Endothelial cell of umbilical vein (primary cell): ENCODE data around the gene PARP6. TPM values are rescaled to one million over a fixed set of nuclear protein-coding genes. Genes with fewer than 3 reads are reported as not detected.

Experiments used
- BruUV-seq: library from RNA; stranded (reverse); fragments of 400-500 nt; replicated peaks from 2 replicates; lab custom pipeline; 2021; lab: Mats Ljungman, UMichigan
- CTCF ChIA-PET: fragments of 300-600, 350-600 bp; sonication (Branson Sonifier 250); formaldehyde crosslinking; loops from one replicate; lab custom pipeline; 2021; ENCODE audit warnings: antibody characterized with exemption, inconsistent platforms; lab: Charles Lee
- POLR2A ChIA-PET: fragments of 300-600, 350-600 bp; sonication (Branson Sonifier 250); formaldehyde crosslinking; loops from one replicate; lab custom pipeline; 2021; ENCODE audit warnings: antibody characterized with exemption, inconsistent platforms; lab: Charles Lee
- DNase-seq: peaks from one replicate; pipeline ENCODE4 v3.0.0-alpha.2; 2011; ENCODE audit warnings: low read depth, low spot score
- FAIRE-seq: peaks from 2 replicates; lab custom pipeline; 2011; peaks lifted over from hg19 to GRCh38; lab: Jason Lieb, UNC
- H2AFZ ChIP-seq: 2 replicates; pipeline ENCODE4 v1.6.0; 2012; ENCODE audit warnings: low read depth, low read length, control low read depth, inconsistent platforms
- H3K27ac ChIP-seq: 2 replicates; pipeline ENCODE4 v1.5.1; 2011; ENCODE audit warnings: low read depth, mild to moderate bottlenecking, control low read depth, low read length, moderate library complexity; ENCODE audit not compliant: insufficient read depth
- H3K27me3 ChIP-seq, 2 experiments: 2 replicates each; pipeline versions ENCODE4 v1.6.0 to v1.6.1; 2011; ENCODE audit warnings: low read length in 2 of 2, mixed read lengths in 1 of 2; ENCODE audit not compliant: control insufficient read depth in 2 of 2, insufficient read depth in 2 of 2
- H3K36me3 ChIP-seq, 2 experiments: 2 replicates in 1 of 2; 3 replicates in 1 of 2; pipeline ENCODE4 v1.5.1; 2011; ENCODE audit warnings: low read length in 2 of 2, mild to moderate bottlenecking in 1 of 2, moderate library complexity in 1 of 2; ENCODE audit not compliant: control insufficient read depth in 2 of 2, insufficient read depth in 2 of 2; ENCODE audit errors: extremely low read depth in 1 of 2
- H3K4me1 ChIP-seq: 3 replicates; pipeline ENCODE4 v1.5.1; 2011; ENCODE audit warnings: mild to moderate bottlenecking, low read length; ENCODE audit not compliant: control insufficient read depth, insufficient read depth; ENCODE audit errors: extremely low read depth
- H3K4me2 ChIP-seq: 2 replicates; pipeline ENCODE4 v1.6.1; 2011; ENCODE audit warnings: low read length, control low read depth, mixed read lengths; ENCODE audit not compliant: insufficient read depth
- H3K4me3 ChIP-seq, 3 experiments: fragments of 200-600 bp in 1 of 3; sonication (generic), shearing (Covaris generic) in 1 of 3; replicated peaks in 1 of 3; 2 replicates each; pipeline ENCODE4 v1.5.1; 2011 to 2016; ENCODE audit warnings: control low read depth in 3 of 3, low read length in 3 of 3, mild to moderate bottlenecking in 2 of 3, inconsistent platforms in 1 of 3, low read depth in 1 of 3, moderate library complexity in 1 of 3; ENCODE audit not compliant: insufficient read depth in 1 of 3
- H3K79me2 ChIP-seq: 2 replicates; pipeline ENCODE4 v1.6.0; 2012; ENCODE audit warnings: low read length, inconsistent platforms; ENCODE audit not compliant: control insufficient read depth, insufficient read depth
- H3K9ac ChIP-seq: replicated peaks from 2 replicates; pipeline ENCODE3; 2011; ENCODE audit warnings: low read length, control low read depth; ENCODE audit not compliant: insufficient read depth; ENCODE audit errors: extremely low read depth
- H3K9me1 ChIP-seq: replicated peaks from 3 replicates; pipeline ENCODE4 v1.6.0; 2011; ENCODE audit warnings: mild to moderate bottlenecking, low read length; ENCODE audit not compliant: control insufficient read depth, insufficient read depth; ENCODE audit errors: extremely low read depth
- H3K9me3 ChIP-seq: replicated peaks from 2 replicates; pipeline ENCODE4 v1.5.1; 2012; ENCODE audit warnings: low read length, inconsistent platforms; ENCODE audit not compliant: control insufficient read depth, insufficient read depth
- H4K20me1 ChIP-seq: replicated peaks from 2 replicates; pipeline ENCODE3; 2011; ENCODE audit warnings: mild to moderate bottlenecking, low read length; ENCODE audit not compliant: control insufficient read depth, insufficient read depth; ENCODE audit errors: extremely low read depth
- FOS ChIP-seq: IDR thresholded peaks from 2 replicates; pipeline ENCODE4 v1.6.1; 2011; ENCODE audit warnings: mild to moderate bottlenecking, low read length, moderate library complexity, borderline replicate concordance; ENCODE audit not compliant: insufficient read depth
- GATA2 ChIP-seq: IDR thresholded peaks from 2 replicates; pipeline ENCODE4 v1.7.0; 2011; ENCODE audit warnings: low read depth, mild to moderate bottlenecking, moderate library complexity, mixed read lengths, low read length; ENCODE audit not compliant: insufficient read length, insufficient read depth
- JUN ChIP-seq: IDR thresholded peaks from 2 replicates; pipeline ENCODE4 v1.6.1; 2011; ENCODE audit warnings: borderline replicate concordance, low read depth; ENCODE audit not compliant: insufficient read length, insufficient read depth
- POLR2A ChIP-seq: IDR thresholded peaks from 2 replicates; pipeline ENCODE4 v1.6.1; 2012; ENCODE audit warnings: low read depth, mild to moderate bottlenecking, control low read depth, low read length
- POLR2AphosphoS5 ChIP-seq: IDR thresholded peaks from 2 replicates; pipeline ENCODE4 v1.6.1; 2012; ENCODE audit warnings: low read depth, mild to moderate bottlenecking, control low read depth, low read length, moderate library complexity; ENCODE audit not compliant: insufficient read depth
- dilution Hi-C: fragments of 300-500 bp; cut with MboI; formaldehyde crosslinking; loops from one replicate; pipeline ENCODE4 v1.15.0; 2019; ENCODE audit warnings: low sequenced_read_pairs; ENCODE audit not compliant: extremely low pct_ligation_motif_present
- intact Hi-C: fragments of 100-400 bp; cut with micrococcal nuclease; formaldehyde crosslinking; loops from one replicate; pipeline ENCODE4 v1.10.0; 2022
- polyA plus RNA-seq, 4 experiments: library from polyadenylated mRNA; depleted of rRNA in 3 of 4; stranded (reverse) in 3 of 4; unstranded in 1 of 4; fragments of >200 nt; gene quantifications; 2 replicates each; pipeline versions ENCODE4 v1.2.1 to v1.2.3, GENCODE V29; 2011 to 2012; ENCODE audit warnings: missing spikeins in 1 of 4
- total RNA-seq: library from RNA; stranded (reverse); gene quantifications from 2 replicates; pipeline ENCODE4 v1.2.3, GENCODE V29; 2021
- TF ChIP-seq, protein P1 (sequence below): IDR thresholded peaks from 2 replicates; pipeline ENCODE4 v1.6.1; 2011; ENCODE audit not compliant: insufficient read depth, insufficient read length
- TF ChIP-seq, protein P2 (sequence below), 2 donors: IDR thresholded peaks; 1 replicate in 1 of 2; 2 replicates in 1 of 2; pipeline ENCODE4 v1.5.1; 2011; ENCODE audit warnings: low read length in 2 of 2, mild to moderate bottlenecking in 2 of 2, moderate library complexity in 2 of 2, control low read depth in 1 of 2, inconsistent platforms in 1 of 2, low read depth in 1 of 2; ENCODE audit not compliant: insufficient read depth in 1 of 2; ENCODE audit errors: extremely low read depth in 1 of 2

PARP6 gene
- total and polyA plus RNA-seq, 2 donors (not counting 3 experiments of a cell fraction or from before 2014, with no cell fraction given): 41.1 to 53.3 TPM

DNA sequence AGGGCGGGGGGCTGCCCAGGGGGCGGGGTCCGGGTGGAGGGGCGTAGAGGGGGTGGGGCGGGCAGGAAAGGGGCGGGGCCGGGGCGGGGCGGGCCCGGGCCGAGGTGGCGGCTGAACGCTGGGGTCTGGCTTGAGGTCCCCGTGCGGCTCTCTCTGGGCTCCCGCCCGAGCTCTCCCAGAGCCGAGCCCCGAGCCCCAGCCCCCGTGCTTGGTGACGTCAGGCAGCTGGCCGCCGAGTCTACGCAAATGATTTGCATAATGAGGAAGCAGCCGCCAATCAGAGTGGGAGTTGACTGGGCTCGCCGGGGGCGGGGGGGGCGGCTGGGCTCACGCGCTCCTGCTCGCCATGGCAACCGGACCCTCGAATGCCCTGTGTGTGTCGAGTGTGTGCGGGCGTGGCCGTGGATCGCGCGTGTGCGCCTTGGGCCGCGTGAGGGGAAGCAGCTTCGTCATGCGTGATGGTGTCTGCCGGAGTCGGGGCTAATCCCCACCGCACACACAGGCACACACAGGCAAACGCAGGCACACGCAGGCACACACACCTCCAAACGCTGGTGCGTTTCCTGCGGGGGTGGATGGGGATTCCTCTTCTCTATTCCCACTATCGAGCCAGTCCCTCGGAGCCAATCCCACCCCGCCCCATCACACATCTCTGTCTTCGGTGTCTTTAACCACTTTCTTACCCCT, 47.8 kb upstream of the PARP6 start, which contains the start of gene CELF6:
Gene CELF6, minus strand, starts transcription at position 173 of the 687 bp plus-strand sequence. CDS start 283 bp downstream, outside the sequence.
- H3K27ac ChIP-seq: no peak within 1 kb of the TSS
- no peaks in the 10 kb centered on the region for H3K79me2 ChIP-seq
- peak; percentile 64 for FAIRE-seq
- dilution Hi-C loops: no loop called here
- ChIA-PET CTCF (interaction anchor here (1.2 kb wide), 1 partner anchor 8 kb away, joined by 5 read pairs; no protein-coding TSS in a partner anchor), POLR2A (no interaction called here)
- no peak within 1 kb of the TSS for H3K9ac ChIP-seq
- H3K4me2 ChIP-seq: peak within 1 kb of the TSS; percentile 16
- H3K4me1 ChIP-seq: no peaks in the 10 kb centered on the region
- H3K4me3 ChIP-seq: peak within 1 kb of the TSS in 2 of 3 experiments; percentile 28 to 42
- intact Hi-C loops: loop anchor here (10.0 kb wide), 1 partner anchor 355 kb away; no protein-coding TSS in a partner anchor
- no peaks in the 10 kb centered on the region for H4K20me1 ChIP-seq
- H3K9me3 ChIP-seq: no peaks in the 10 kb centered on the region
- TF ChIP-seq FOS (no peak), POLR2A (no peak), JUN (no peak), POLR2AphosphoS5 (no peak), GATA2 (no peak)
- TF ChIP-seq, protein P1, sequence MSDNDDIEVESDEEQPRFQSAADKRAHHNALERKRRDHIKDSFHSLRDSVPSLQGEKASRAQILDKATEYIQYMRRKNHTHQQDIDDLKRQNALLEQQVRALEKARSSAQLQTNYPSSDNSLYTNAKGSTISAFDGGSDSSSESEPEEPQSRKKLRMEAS: no peak
- TF ChIP-seq, protein P2, sequence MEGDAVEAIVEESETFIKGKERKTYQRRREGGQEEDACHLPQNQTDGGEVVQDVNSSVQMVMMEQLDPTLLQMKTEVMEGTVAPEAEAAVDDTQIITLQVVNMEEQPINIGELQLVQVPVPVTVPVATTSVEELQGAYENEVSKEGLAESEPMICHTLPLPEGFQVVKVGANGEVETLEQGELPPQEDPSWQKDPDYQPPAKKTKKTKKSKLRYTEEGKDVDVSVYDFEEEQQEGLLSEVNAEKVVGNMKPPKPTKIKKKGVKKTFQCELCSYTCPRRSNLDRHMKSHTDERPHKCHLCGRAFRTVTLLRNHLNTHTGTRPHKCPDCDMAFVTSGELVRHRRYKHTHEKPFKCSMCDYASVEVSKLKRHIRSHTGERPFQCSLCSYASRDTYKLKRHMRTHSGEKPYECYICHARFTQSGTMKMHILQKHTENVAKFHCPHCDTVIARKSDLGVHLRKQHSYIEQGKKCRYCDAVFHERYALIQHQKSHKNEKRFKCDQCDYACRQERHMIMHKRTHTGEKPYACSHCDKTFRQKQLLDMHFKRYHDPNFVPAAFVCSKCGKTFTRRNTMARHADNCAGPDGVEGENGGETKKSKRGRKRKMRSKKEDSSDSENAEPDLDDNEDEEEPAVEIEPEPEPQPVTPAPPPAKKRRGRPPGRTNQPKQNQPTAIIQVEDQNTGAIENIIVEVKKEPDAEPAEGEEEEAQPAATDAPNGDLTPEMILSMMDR (IDR thresholded peaks at IDR 0.05; ENCODE audit: extremely low read depth in 1 of 2, insufficient read depth in 1 of 2, low read depth in 1 of 2, low read length in 2 of 2): no peak
- peak; percentile 85 for DNase-seq
- no peaks in the 10 kb centered on the region for H3K36me3 ChIP-seq
- H3K9me1 ChIP-seq: no peaks in the 10 kb centered on the region
- H2AFZ ChIP-seq: peak within 1 kb of the TSS; percentile 73
- H3K27me3 ChIP-seq: peaks cover 0 to 3% of the 10 kb centered on the region in 2 experiments
- BruUV-seq: no TSS peak
